HepG2 (cell line): Measurements from ENCODE around the gene PHTF2. TPM values are rescaled to one million over a fixed set of nuclear protein-coding genes. Genes with fewer than 3 reads are reported as not detected.

Experiments
- ASH2L ChIP-seq: fragments of 300-600, 200-600 bp; sonication (generic); IDR thresholded peaks from 2 replicates; pipeline ENCODE4 v1.7.0; 2017; ENCODE audit warnings: low read depth, mild to moderate bottlenecking, moderate library complexity, mixed read lengths, low read length; ENCODE audit not compliant: insufficient read length
- CBX1 ChIP-seq: IDR thresholded peaks from one replicate; pipeline ENCODE4 v1.6.1; 2016; ENCODE audit warnings: antibody characterized with exemption, low read depth
- DZIP1 ChIP-seq: sonication (generic); formaldehyde crosslinking; IDR thresholded peaks from 2 replicates; pipeline ENCODE4 v1.5.0; 2020; ENCODE audit warnings: mild to moderate bottlenecking, missing genetic modification reagents
- HIVEP1 ChIP-seq: sonication (generic); formaldehyde crosslinking; IDR thresholded peaks from 2 replicates; pipeline ENCODE4 v1.4.0; 2020; ENCODE audit warnings: mild to moderate bottlenecking, missing genetic modification reagents
- ISL2 ChIP-seq: sonication (generic); formaldehyde crosslinking; IDR thresholded peaks from 2 replicates; pipeline ENCODE4 v1.5.0; 2020; ENCODE audit warnings: missing genetic modification reagents
- KDM5A ChIP-seq: fragments of 200-600 bp; sonication (generic); IDR thresholded peaks from 2 replicates; pipeline ENCODE4 v1.7.0; 2018; ENCODE audit warnings: antibody characterized with exemption, mild to moderate bottlenecking, low read length, borderline replicate concordance
- MIER2 ChIP-seq: IDR thresholded peaks from 2 replicates; pipeline ENCODE4 v1.6.1; 2016; ENCODE audit warnings: missing biosample characterization, missing genetic modification reagents
- MXD1 ChIP-seq: sonication (generic); formaldehyde crosslinking; IDR thresholded peaks from 2 replicates; pipeline ENCODE4 v1.4.0; 2020; ENCODE audit warnings: mild to moderate bottlenecking, missing genetic modification reagents
- NFYC ChIP-seq: IDR thresholded peaks from 2 replicates; pipeline ENCODE4 v1.6.1; 2016; ENCODE audit warnings: missing genetic modification reagents, missing compliant biosample characterization
- PHF21A ChIP-seq: sonication (generic); formaldehyde crosslinking; IDR thresholded peaks from 2 replicates; pipeline ENCODE4 v1.5.0; 2020; ENCODE audit warnings: mild to moderate bottlenecking, missing genetic modification reagents
- SKI ChIP-seq: fragments of 450-650 bp; IDR thresholded peaks from one replicate; pipeline ENCODE4 v1.6.1; 2018; ENCODE audit warnings: mild to moderate bottlenecking; ENCODE audit not compliant: partially characterized antibody
- YY1 ChIP-seq: IDR thresholded peaks from 2 replicates; pipeline ENCODE4 v1.6.1; 2011; ENCODE audit warnings: low read length, low read depth, moderate library complexity, mild to moderate bottlenecking; ENCODE audit not compliant: insufficient read depth, insufficient replicate concordance
- ZBTB33 ChIP-seq: sonication (generic); formaldehyde crosslinking; IDR thresholded peaks from 2 replicates; pipeline ENCODE4 v1.4.0; 2020; ENCODE audit warnings: missing genetic modification reagents
- ZHX2 ChIP-seq, 2 experiments: sonication (generic) in 1 of 2; formaldehyde crosslinking in 1 of 2; IDR thresholded peaks; 2 replicates each; pipeline versions ENCODE4 v1.6.1 to v1.9.0; 2014 to 2022; ENCODE audit warnings: antibody characterized with exemption in 1 of 2, borderline replicate concordance in 1 of 2, inconsistent platforms in 1 of 2, low read depth in 1 of 2, missing genetic modification reagents in 1 of 2
- ZNF12 ChIP-seq: sonication (generic); formaldehyde crosslinking; IDR thresholded peaks from 2 replicates; pipeline ENCODE4 v1.5.0; 2020; ENCODE audit warnings: missing genetic modification reagents
- ZNF572 ChIP-seq: sonication (generic); formaldehyde crosslinking; IDR thresholded peaks from 2 replicates; pipeline ENCODE4 v1.5.1; 2020; ENCODE audit warnings: mild to moderate bottlenecking, missing genetic modification reagents
- ZNF724P ChIP-seq: sonication (generic); formaldehyde crosslinking; IDR thresholded peaks from 2 replicates; pipeline ENCODE4 v1.8.0; 2022; ENCODE audit warnings: missing genetic modification reagents, borderline replicate concordance
- polyA plus RNA-seq, 8 experiments: library from polyadenylated mRNA; depleted of rRNA in 3 of 8; stranded (reverse) in 7 of 8; unstranded in 1 of 8; fragments of >200 nt; fragmentation: Illumina TruSeq in 4 of 8; extraction: Trizol in 4 of 8; gene quantifications; 2 replicates each; pipeline versions ENCODE4 v1.2.1 to v1.2.3, GENCODE V29; 2011 to 2016; ENCODE audit warnings: low read depth in 4 of 8, missing spikeins in 1 of 8, mixed read lengths in 1 of 8; ENCODE audit not compliant: insufficient read depth in 1 of 8
- total RNA-seq, 5 experiments: library from RNA; depleted of rRNA; stranded (reverse); fragments of >200 nt; fragmentation: Illumina TruSeq; extraction: Trizol; gene quantifications; 2 replicates each; pipeline ENCODE4 v1.2.3, GENCODE V29; 2016; ENCODE audit warnings: low read depth in 1 of 5

The PHTF2 gene
- total and polyA plus RNA-seq, 2 of the 13 experiments (the other 11 are each of a cell fraction or from before 2014, with no cell fraction given), result 7.4 to 10.2 TPM

GRCh38 chr7:77797734-77798393 lies 709 bp upstream of the PHTF2 start (continued):
- TF ChIP-seq HIVEP1 (CRISPR knock-in tag) (0 out of 2 replicates have a peak, but pooled peaks have one; percentile 49), DZIP1 (CRISPR knock-in tag) (0 out of 2 replicates have a peak, but pooled peaks have one; percentile 41), ISL2 (CRISPR knock-in tag) (0 out of 2 replicates have a peak, but pooled peaks have one; percentile 7), ZNF572 (CRISPR knock-in tag) (peak; percentile 75; the same call in 1 of the 2 replicates), ZHX2 (IDR thresholded peaks at IDR 0.05; ENCODE audit: low read depth) (no peak), ZHX2 (CRISPR knock-in tag; IDR thresholded peaks at IDR 0.05; ENCODE audit: borderline replicate concordance) (0 out of 2 replicates have a peak, but pooled peaks have one; percentile 40), YY1 (peak; percentile 23), MXD1 (CRISPR knock-in tag) (0 out of 2 replicates have a peak, but pooled peaks have one; percentile 66), SKI (no peak), ZBTB33 (CRISPR knock-in tag) (no peak), ZNF724P (CRISPR knock-in tag) (0 out of 2 replicates have a peak, but pooled peaks have one; percentile 45), ZNF12 (CRISPR knock-in tag) (0 out of 2 replicates have a peak, but pooled peaks have one; percentile 28), NFYC (CRISPR knock-in tag) (no peak), PHF21A (CRISPR knock-in tag) (0 out of 2 replicates have a peak, but pooled peaks have one; percentile 14), MIER2 (CRISPR knock-in tag) (no peak), ASH2L (peak; percentile 80), KDM5A (peak; percentile 64), CBX1 (peak; percentile 18)
